HG03045 (cell line): Measurements from ENCODE around the gene PLEKHA5.

Source experiments
- ATAC-seq: cut with Tn5 transposase; IDR thresholded peaks from one replicate; pipeline ENCODE4 v1.9.1; 2021; ENCODE audit warnings: mild to moderate bottlenecking, moderate library complexity; ENCODE audit not compliant: unreplicated experiment

The PLEKHA5 gene

GRCh38 chr12:19260135-19260534 lies 130.6 kb downstream of the PLEKHA5 start:
- no peak for ATAC-seq

- ATAC-seq, result no peak
Measured at GRCh38 chr12:19261773-19262172, 132.2 kb downstream of the PLEKHA5 start.

GRCh38 chr12:19263672-19264071 lies 134.1 kb downstream of the PLEKHA5 start:
- ATAC-seq, result no peak

GRCh38 chr12:19273482-19274330 lies 144.2 kb downstream of the PLEKHA5 start:
- ATAC-seq, result no peak

- ATAC-seq, result no peak
Measured at GRCh38 chr12:19276767-19277166, 147.2 kb downstream of the PLEKHA5 start.

- no peak for ATAC-seq
Measured at GRCh38 chr12:19277711-19278110, 148.2 kb downstream of the PLEKHA5 start.

GRCh38 chr12:19278407-19278806 lies 148.9 kb downstream of the PLEKHA5 start:
- ATAC-seq, result no peak

GRCh38 chr12:19282133-19282699 lies 152.7 kb downstream of the PLEKHA5 start:
- no peak for ATAC-seq

- no peak for ATAC-seq
Measured at GRCh38 chr12:19284658-19285057, 155.1 kb downstream of the PLEKHA5 start.

- ATAC-seq, result no peak
Measured at GRCh38 chr12:19285793-19286448, 156.4 kb downstream of the PLEKHA5 start.

- no peak for ATAC-seq
Measured at GRCh38 chr12:19287302-19287701, 157.8 kb downstream of the PLEKHA5 start.

- ATAC-seq, result no peak
Measured at GRCh38 chr12:19288161-19288560, 158.6 kb downstream of the PLEKHA5 start.

- no peak for ATAC-seq
Measured at GRCh38 chr12:19288603-19289244, 159.2 kb downstream of the PLEKHA5 start.

GRCh38 chr12:19298836-19299605 lies 169.5 kb downstream of the PLEKHA5 start:
- ATAC-seq, result no peak

GRCh38 chr12:19299765-19300164 lies 170.2 kb downstream of the PLEKHA5 start:
- ATAC-seq, result no peak

GRCh38 chr12:19301223-19301622 lies 171.7 kb downstream of the PLEKHA5 start:
- ATAC-seq, result no peak

GRCh38 chr12:19301688-19302087 lies 172.2 kb downstream of the PLEKHA5 start:
- ATAC-seq, result no peak

GRCh38 chr12:19302100-19302640 lies 172.6 kb downstream of the PLEKHA5 start:
- no peak for ATAC-seq

GRCh38 chr12:19303496-19303895 lies 174.0 kb downstream of the PLEKHA5 start:
- no peak for ATAC-seq

- ATAC-seq, result no peak
Measured at GRCh38 chr12:19304149-19304750, 174.7 kb downstream of the PLEKHA5 start.
